Erythroblast (primary cell): ENCODE results near the gene SDHB.

Experiments
- GATA1 ChIP-seq: IDR thresholded peaks from 2 replicates; pipeline ENCODE4 v1.6.1; 2011; ENCODE audit warnings: low read depth, mild to moderate bottlenecking, control low read depth, low read length, moderate library complexity
- POLR2A ChIP-seq: IDR thresholded peaks from 2 replicates; pipeline ENCODE4 v1.6.1; 2011; ENCODE audit warnings: mild to moderate bottlenecking, low read length

DNA sequence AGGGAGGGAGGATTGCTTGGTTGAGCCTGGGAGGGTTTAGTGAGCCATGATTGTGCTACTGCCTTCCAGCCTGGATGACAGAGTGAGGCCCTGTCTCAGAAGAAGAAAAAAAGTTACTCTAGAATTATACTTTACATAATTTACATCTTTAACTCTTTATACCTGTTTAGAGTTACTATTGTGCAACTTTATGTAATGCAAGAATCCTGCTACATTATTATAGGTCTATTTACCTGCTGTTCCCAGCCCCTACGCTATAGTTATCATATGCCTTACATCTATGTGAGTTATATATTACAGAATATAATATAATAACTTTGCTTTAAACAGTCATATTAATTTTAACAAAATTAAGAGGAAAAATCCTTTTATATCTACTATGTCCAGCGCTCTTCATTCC, 14.3 kb downstream of the SDHB start:
- TF ChIP-seq POLR2A: no peak
- TF ChIP-seq GATA1: no peak
